Type B pancreatic cell (in vitro differentiated cells): Measurements from ENCODE around the gene PSD2. TPM values are rescaled to one million over a fixed set of nuclear protein-coding genes. Genes with fewer than 3 reads are reported as not detected.

ENCODE experiments used
- DNase-seq: peaks from one replicate; pipeline ENCODE4 v3.0.0; 2021; ENCODE audit warnings: mixed read lengths; ENCODE audit not compliant: unreplicated experiment; ENCODE audit errors: extremely low spot score
- H3K27ac Mint-ChIP-seq: 2 replicates; pipeline ENCODE4 v1.8.0; 2021; ENCODE audit warnings: mild to moderate bottlenecking, mixed read lengths
- H3K27me3 Mint-ChIP-seq: 2 replicates; pipeline ENCODE4 v1.8.0; 2021; ENCODE audit warnings: mixed read lengths
- H3K36me3 Mint-ChIP-seq: 2 replicates; pipeline ENCODE4 v1.8.0; 2021; ENCODE audit warnings: mixed read lengths
- H3K4me1 Mint-ChIP-seq: one replicate; pipeline ENCODE4 v1.8.0; 2021; ENCODE audit warnings: mixed read lengths; ENCODE audit not compliant: unreplicated experiment
- H3K4me3 Mint-ChIP-seq: 2 replicates; pipeline ENCODE4 v1.8.0; 2021; ENCODE audit warnings: mild to moderate bottlenecking, mixed read lengths
- H3K9me3 Mint-ChIP-seq: 2 replicates; pipeline ENCODE4 v1.8.0; 2021; ENCODE audit warnings: mixed read lengths
- CTCF ChIP-seq: fragments of 200-600 bp; sonication (generic); conservative IDR thresholded peaks from 2 replicates; pipeline ENCODE4 v1.5.0; 2021; ENCODE audit warnings: antibody characterized with exemption, mild to moderate bottlenecking
- total RNA-seq: library from RNA; stranded (reverse); gene quantifications from 2 replicates; pipeline ENCODE4 v1.2.1, GENCODE V29; 2021; ENCODE audit warnings: low replicate concordance

Gene PSD2
- total RNA-seq, 1 donor from 2014 or later = 0.27 TPM

- Mint-ChIP-seq H3K36me3 (no peaks in the 10 kb centered on the region), H3K4me1 (no peaks in the 10 kb centered on the region), H3K4me3 (no peak overlapping the region), H3K27ac (no peak overlapping the region), H3K27me3 (peaks cover 20% of the 10 kb centered on the region), H3K9me3 (no peaks in the 10 kb centered on the region)
- DNase-seq = no peak
- TF ChIP-seq CTCF = no peak
These were observed 93.8 kb downstream of the PSD2 start for GRCh38 chr5:139889410-139889809.

- Mint-ChIP-seq H3K4me3 (no peak overlapping the region), H3K9me3 (no peaks in the 10 kb centered on the region), H3K27ac (no peak overlapping the region), H3K27me3 (peaks cover 49% of the 10 kb centered on the region), H3K36me3 (no peaks in the 10 kb centered on the region), H3K4me1 (no peaks in the 10 kb centered on the region)
- no peak for DNase-seq
- no peak for TF ChIP-seq CTCF
These were observed 98.3 kb downstream of the PSD2 start for GRCh38 chr5:139893873-139894272.

Other genes starting within 250 kb of the PSD2 start
- gene UBE2D2, start 234.5 kb upstream of the PSD2 start, total RNA-seq = 140 and 153 TPM in 2 replicates
- 46.7 and 58.6 TPM in 2 replicates for gene CXXC5, start 147.5 kb upstream of the PSD2 start, total RNA-seq
- gene NRG2, start 247.5 kb downstream of the PSD2 start, total RNA-seq = 0.24 and 1.4 TPM in 2 replicates